HK-2 (cell line): ENCODE results near the gene LEMD2.

Source experiments
- DNase-seq: peaks from one replicate; pipeline ENCODE4 v3.0.0-alpha.2; 2018; ENCODE audit not compliant: unreplicated experiment

The LEMD2 gene

DNA sequence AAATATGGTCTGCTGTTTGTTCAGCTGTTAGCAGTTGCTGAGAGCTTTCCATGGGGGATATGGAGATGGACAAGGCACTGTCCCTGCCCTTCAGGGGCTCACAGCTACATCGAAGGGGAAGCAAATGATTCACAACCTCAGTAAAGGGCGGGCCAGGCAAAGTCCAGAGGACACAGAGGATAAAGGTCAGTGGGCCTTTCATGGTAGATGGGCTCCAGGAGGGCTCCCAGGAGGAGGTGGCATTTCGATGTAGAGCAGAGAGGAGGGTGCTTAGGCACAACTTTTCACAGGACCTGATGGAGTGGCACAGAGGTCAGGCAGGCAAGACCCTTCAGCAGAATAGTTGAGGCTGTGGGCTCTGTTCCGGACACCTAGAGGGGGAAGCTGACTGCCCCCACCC, 30.1 kb upstream of the LEMD2 start:
- no peak for DNase-seq

DNA sequence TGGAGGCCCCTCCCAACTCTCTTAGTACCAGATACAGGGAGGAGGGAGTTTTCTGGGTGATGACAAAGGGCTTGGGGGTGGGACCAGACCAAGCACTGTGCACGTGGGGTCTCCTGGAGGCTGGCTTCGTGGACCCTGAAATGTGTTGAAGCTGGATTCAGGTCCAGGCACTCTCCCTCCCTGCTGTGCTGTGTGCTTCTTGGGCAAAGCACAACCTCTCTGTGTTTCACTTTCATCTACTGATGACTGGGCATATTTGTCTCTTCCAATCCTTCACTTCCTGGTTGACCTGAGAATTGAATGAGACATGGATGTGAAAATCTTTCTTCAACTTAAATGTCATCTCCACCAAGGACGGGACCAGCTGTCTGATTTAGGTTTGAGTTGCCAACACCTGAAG, 29.4 kb upstream of the LEMD2 start:
- DNase-seq, result no peak

DNA sequence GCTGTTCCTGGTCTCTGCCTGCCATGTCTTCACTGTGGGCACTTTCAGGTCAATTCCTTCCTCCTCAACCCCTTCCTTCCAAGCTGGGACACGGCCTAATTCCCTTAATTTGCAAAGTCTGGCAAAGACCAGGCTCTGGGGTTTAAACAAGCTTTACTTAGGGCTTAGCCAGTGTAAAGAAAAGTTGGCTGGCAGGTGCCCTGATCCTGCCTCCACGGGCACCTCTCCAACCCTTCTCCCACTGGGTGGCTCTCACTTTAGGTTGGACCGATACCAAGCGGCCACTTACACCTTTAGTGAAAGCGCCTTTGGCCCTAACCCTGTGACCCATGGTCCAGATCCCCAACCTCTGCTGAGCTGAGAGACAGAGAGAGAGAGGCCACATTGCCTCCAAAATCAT, 28.6 kb upstream of the LEMD2 start:
- DNase-seq, result no peak

DNA sequence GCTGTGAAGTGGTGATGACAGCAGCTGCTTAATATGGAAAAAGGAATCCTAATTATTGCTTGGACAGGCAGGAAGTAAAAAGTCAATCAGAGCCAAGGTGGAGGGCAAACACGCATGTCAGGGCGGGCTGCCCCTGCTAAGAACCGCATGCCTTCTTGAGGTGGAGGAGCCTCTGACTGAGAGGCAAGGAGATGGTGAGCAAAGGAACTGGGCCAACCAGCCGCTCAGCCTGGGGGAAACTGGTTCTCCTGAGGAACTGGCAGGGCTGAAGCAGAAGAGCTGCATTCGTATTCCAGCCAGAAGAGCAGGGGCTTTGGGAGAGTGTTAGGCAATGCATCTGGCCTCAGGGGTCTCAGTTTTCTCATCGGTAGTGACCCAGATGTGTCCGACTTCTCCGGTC, 28.0 kb upstream of the LEMD2 start:
- no peak for DNase-seq

DNA sequence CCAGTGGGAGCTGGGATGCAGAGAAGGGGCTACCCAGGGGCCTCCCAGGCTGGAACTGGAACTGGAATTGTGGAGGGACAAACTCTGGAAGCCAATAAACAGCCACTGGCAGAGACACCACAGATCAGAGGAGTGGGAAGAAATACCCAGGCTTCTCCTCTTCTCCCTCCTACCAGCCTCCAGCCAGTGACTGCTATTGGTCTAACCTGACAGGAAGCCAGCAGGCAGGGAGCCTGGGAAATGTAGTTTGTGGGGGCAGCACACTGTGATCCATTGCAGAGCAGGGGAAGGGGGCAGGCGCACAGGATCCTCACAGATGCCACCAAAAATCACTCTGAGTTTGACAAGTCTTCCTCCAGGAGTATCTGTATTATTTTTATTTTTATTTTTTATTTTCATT, 26.9 kb upstream of the LEMD2 start:
- no peak for DNase-seq

DNA sequence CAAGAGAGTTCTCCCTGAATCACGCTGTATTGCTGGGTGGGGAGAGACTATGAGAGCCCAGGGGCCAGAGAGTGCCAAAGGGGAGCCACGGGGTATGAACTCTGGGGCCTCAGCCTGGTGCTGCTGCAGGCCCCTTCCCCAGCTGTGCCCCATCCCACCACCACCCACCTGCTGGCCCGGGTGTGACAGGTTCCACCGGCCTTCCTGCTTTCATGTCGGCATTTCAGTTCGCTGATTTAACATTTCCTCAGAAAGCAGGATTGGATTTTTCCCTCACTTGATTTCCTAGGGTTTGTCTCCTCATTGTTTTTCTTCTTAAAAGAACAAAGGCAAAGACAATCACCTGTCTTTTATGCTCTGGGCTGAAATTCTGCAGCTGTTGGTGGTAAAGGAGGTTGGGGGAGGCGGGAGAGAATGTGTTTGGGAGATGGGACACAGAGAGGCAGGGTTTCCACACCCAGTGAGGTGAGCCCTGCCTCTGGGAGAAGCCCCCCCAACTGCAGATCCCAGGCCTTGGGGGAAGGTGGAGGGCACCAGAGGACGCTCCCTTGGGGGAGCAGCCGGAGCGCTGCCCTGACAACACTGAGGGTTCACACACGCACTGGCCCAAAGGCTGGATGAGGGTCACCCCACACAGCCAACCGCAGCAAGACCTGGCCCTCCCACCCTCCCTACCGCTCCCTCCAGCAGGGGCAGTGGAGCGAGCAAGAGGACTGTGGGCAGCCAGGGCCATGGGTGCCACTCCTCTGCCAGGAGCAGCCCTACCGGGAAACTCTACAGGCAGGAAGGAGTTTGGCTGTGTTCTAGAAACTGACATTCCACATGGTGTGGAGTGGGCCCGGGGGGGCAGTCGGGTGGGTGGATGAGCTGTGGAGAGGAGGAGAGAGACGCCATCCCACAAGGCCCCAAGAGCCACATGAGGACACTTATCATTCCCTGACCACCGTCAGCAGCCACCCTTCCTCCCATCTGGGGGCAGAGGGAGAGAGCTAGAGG, 25.4 kb upstream of the LEMD2 start:
- no peak for DNase-seq

DNA sequence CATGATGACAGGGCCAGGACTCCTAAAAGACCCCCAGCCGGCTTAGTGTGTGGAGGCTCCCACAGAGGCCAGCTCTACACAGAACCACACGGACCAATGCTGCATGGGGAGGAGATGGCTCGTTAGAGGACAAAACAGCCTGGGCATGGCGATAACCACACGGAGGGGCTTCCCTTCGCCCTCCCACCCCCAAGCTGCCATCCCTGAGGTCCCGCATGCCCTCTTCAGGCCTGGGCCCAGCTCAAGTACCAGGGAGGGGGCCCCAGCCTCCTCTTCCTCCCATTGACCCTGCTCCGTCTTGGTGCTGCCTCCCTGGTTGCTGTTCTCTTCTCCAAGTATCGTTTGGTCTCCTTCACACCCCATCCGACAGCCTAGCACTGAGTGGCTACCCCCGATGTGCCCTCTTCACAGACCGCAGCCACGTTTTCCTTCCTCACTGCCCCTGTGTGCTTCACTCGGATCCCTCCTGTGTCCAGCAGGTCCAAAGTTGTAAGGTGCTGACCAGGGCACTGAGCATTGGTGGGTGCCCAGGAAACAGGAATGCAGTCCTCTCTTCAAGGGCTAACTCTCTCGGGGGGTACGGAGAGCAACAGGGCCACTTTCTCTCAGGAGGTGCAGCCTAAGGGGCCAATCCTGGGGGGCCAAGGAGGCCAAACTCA, 24.4 kb upstream of the LEMD2 start:
- no peak for DNase-seq

DNA sequence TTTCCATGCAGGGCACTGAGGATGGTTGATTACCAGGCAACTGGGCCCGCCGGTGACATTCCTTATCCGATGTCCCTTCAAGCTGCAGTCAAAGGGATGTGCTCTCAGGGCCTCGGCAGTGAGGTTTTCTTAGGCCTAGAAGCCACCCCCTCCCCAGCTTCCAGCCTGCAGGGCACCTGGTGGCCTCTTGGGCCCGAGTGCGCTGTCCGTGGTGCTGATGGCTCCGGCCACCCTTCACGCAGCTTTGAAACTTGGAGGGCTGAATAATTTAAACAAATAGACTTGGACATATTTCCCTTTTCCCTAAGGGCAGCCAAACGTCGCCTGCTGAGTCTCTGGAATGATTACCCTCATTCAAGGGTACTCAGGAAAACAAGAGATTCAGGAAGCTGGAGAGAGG, 23.7 kb upstream of the LEMD2 start:
- peak; percentile 57 for DNase-seq

DNA sequence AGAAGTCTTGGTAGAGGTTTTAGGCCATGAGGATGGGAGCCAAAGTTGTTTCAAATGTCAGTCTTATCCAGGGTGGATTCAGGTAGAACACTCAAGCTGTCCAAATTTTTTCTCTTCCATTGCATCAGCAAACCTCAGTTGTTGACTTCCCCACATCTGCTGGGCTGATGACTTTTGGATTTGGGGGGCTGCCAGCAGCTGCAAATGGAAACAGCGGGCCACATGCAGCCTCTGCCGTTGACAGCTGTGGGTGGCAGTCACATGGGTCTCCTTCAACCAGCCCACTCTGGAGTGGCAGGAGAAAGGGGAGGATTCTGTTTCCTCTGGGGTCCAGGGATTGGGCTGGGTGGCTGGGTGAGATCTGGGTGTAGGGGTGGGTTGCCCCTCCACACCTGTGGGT, 20.7 kb upstream of the LEMD2 start:
- no peak for DNase-seq

DNA sequence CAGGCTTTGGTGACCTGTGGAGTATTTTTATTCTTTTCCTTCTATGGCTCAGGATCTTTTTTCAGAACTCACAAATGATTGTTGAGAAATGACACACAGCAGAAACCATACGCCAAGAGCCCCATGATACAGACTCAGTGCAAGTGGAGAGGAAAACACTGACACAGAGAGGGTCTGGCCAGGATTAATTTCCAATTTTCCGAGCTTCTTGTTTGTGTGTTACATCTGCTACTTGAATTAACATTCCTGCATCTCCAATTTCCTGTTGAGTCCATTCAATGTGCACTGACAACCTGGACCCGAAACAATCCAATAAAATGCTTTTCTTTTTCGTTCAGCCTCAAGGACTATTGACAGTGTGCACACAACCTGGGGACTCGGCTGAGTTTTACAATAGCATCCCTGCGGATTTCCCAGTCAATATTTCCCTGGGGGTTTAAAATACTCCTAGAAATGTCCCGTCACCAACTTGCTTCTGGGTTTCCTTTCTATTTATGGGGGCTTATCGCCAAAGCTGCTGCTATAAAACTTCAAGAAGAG, 19.8 kb upstream of the LEMD2 start:
- DNase-seq, result no peak

DNA sequence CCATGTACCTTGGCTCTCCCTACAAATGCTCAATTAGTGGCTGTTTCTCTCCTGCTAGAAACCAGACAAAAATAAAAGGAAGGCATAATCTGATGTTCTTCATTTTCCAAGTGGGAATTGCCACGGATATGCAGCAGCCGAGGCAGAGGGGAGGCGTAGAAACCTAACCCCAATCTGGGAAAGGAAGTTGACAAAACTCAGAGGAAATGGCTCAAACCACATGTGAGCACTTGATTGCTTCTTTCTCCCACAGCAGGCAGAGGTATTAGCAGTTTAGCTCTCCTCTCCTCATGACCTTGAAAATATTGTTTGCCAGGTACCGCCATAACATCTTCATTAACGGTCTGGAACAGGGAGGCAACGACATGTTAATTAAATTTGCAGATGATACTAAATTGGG, 18.7 kb upstream of the LEMD2 start:
- no peak for DNase-seq

DNA sequence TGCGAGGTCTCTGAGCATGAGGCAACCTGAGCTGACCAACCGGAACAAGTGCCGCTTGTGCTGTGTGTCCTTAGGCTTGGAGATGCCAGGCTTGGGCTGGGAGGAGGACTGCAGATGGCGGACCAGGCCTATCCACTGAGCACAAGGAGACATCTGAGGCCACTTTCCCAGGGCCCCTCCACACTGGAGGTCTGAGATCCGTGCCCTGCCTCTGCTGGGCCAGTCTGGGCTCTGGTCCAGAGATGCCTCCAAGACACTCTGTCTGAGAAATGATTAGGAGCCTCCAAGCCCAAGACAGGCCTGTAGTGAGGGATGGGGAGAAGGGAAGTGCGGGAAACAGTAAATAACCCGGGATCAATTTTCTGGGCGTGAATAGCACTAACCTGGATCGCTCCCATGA, 17.9 kb upstream of the LEMD2 start:
- DNase-seq, result no peak

DNA sequence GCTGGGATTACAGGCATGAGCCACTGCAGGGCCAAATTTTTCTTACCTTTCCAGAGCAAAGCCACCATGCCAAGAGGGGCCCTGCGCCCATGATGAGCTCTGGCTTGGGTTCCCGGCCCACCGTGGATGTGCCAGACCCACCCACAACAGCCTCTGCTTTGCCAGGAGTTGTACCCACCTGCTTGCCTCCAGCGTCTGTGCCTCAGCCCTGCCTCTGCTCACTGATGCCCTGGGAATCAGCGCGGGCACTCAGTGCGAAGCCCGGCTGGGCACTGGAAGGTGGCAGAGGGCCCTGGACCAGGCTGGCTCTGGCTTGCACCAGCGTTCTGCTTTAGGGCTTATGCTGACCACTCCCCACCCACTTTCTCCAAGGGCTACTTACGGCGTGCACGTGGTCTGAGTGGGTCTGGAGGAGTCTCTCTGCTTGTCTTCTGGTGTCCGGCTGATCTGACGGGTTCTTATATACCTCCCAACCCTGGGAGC, 14.7 kb upstream of the LEMD2 start, which contains the start of gene MLN:
Gene MLN, minus strand, starts transcription at position 433 of the 483 bp plus-strand sequence. CDS start 2,840 bp downstream, outside the sequence.
- no peak for DNase-seq

DNA sequence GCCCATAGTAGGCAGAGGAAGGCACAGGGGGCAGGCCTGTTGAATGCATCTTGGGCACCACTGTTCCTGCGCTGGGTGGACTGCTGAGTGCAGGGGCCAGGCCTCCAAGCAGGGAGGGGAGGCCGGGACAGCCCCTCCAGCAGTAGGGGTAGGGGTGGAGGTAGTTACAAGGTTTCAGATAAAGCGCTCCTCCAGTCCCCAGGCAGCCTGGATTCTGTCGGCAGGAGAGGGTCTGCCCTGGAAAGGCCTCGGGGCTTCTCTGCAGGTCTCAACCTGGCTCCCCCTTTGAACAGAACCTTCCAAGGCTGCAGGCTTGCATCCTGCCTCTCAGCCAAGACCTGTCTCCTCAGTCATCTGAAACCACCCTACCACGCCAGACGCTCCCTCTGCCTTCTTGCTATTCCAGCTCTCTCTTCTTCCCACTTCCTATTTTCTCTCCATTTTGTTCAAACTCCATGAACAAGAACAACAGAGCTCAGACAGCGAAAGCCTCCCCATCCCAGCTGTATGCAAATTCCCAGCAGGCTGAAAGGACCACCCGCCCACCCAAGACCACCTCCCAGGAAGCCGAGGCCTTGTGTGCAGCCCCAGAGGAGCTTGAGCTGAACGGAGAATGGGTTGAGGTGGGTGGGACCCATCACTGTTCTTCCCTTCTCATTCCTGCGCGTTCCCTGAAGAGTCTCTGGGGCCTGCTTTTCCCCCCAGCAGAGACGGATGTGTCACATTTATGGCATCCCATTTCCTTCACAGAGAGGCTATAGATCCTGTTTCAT, 13.4 kb upstream of the LEMD2 start:
- DNase-seq, result no peak

DNA sequence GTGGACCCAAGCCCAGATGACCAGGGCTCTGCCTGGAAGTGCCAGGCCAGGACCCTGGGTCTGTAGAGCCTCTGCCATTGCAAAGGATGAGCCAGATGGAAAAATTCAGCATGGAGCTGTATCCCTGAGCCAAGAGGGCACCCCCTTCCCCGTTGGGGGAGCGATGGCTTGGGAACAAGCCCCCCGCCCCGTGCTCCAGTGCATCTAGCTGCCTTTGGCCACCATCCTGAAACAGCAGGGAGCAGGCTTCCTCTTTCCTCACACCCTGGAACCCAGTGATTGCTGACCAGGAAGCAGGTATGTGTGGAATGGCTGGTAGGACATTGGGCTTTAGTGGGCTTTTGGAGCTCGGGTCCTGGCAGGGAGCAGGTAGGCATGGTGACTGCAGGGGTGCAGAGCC, 12.7 kb upstream of the LEMD2 start:
- DNase-seq, result no peak

DNA sequence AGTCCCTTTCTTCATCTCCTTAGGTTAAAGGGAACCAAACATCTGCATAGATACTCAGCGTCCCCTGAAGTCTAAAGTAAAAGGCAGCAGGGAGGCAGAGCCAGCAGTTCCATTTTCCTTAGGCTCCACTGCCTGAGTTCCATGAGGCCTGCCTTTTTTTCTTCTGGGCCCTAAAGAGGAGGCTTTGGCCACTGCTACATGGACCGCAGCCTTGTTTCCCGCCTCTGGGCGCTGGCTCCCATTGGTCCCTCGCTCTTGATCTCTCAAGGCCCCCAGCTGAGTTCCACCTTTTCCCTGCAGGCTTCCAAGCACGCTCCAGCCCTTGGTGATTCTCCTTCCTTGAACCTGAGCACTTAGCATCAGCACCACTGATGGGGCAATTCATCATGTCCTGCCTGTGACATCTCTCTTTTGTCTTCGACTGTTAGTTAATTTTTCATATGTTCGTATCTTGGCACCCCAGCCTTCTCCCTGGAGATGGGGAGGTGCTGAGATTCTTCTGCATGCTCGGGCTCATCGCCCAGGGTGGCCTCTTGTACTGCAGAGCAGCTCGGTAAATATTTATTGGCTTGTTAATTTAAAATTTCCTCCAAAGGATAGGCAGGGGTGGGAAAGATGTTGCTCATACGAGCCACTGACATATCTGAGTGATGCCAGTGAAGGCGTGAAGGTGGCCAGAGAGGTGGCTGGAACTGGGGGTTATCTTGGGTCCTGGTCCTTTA, 11.5 kb upstream of the LEMD2 start:
- no peak for DNase-seq

DNA sequence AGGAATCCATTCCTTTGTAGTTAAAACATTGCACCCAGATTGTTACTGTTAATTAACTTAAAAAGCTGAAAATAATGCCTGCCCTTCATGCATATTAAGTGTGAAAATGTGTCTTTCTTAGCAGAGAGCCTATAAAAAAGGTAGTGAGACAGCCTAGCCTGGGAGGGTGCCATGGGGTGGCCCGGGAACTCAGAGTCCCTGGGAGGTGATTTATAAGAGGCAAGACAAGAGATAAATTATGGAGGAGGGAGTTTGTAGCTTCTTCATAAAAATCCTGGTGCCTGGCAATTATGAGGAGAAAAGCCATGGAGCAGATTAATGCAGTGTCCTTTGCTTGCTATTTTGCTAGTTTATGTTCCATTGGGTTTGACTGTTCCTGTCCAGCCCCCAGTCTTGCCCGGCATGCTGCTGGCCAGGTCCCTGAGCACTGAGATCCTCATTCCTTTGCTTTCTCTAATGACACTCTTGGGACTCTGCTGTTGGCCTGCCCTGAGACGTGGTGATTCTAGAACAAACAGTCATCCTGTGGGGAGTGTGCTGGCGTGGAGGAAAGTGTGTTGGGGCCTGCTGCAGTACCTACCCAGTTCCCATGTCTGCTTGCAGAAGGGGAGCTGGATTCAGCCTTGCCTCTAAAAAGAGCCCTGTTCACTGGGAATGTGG, 10.7 kb upstream of the LEMD2 start:
- DNase-seq, result no peak

DNA sequence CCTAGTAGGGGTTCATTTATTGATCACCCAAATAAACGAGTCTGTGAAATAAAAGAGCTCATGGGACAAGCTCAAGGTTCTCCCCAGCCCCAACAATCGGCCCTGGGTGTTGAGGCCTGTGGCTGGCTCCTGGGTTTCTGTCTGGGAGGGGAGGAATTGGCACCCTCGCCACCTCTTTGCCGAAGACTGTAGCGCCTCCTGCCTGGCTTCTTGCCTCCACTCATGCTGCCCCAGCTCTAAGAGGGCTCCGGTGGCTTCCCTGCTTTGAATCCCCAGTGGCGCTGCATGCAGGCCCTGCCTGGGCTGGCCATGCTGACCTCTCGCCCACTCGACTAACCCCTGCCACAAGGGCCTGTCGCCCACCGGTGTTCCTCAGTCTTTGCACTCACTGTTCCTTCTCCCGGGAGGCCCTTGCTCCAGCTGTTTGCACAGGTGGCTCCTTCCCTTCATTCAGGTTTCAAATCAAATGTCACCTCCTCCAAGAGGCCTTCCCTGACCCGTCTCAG, 9.5 kb upstream of the LEMD2 start:
- DNase-seq, result no peak

DNA sequence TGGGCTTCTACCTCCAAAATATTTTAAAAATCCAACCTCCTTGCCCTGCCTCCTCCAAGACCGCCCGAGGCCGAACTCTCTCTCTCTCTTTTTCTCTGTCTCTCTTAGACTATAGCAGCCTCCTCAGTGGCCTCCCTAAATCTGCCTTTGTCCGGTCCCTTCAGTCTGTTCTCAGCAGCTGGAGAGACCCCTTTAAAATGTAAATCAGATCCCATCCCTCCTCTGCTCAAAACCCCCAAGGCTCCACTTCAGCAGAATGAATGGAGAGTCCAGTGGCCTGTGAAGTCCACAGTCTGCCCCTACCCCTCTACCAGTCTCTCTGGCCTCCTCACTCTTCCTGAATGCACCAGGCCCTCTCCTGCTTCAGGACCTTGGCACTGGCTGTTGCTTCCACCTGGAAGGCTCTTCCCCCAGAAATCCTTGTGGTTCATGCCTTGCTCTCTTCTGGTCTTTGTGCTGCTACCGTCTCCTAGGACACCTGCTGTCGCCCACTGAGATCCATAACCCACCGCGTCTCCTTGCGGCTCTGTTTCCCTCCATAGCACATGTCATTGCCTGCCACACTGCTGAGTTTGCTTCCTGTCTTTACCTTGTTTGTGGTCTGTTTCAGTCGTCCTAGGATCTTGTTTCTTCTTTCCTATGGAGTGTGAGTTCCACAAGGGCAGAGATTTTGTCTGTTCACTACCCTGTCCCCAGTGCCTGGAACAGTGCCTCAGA, 8.9 kb upstream of the LEMD2 start:
- DNase-seq, result no peak
